Fibroblast of upper back skin (primary cell): ENCODE results near the gene GNB1.

Experiments
- DNase-seq: peaks from one replicate; pipeline ENCODE4 v3.0.0-alpha.2; 2013

The GNB1 gene

DNA sequence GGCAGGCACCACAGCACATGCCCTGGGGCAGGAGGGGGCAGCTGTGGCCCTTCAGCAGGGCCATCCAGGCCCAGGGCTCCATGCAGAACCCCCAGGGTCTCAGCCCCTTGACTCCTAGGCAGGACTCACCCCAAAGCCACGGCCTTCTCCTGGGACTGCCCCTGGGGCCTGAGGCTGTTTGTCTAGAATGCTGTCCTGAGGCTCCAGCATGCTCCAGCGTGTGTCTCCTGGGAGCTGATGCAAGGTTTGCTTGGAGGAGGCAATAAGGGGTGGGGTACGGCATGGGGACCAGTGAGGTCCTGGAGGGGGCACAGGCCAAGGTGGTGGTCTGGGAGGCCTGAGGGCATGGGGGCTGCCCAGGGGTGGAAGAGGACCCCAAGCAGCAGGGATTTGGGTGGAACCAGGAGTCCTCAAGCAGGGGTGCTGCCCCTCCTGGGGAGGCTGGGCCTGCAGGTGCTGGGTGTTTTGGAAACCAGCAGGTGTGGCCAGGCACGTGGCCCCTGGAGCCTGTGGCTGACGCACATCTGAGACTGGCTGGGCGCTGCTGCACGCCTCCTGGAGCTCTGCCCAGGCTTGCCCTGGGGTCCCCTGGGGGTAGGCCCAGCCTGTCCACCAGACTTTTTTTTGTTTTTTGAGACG is 16.3 kb upstream of the GNB1 start:
- peak; percentile 55 for DNase-seq

DNA sequence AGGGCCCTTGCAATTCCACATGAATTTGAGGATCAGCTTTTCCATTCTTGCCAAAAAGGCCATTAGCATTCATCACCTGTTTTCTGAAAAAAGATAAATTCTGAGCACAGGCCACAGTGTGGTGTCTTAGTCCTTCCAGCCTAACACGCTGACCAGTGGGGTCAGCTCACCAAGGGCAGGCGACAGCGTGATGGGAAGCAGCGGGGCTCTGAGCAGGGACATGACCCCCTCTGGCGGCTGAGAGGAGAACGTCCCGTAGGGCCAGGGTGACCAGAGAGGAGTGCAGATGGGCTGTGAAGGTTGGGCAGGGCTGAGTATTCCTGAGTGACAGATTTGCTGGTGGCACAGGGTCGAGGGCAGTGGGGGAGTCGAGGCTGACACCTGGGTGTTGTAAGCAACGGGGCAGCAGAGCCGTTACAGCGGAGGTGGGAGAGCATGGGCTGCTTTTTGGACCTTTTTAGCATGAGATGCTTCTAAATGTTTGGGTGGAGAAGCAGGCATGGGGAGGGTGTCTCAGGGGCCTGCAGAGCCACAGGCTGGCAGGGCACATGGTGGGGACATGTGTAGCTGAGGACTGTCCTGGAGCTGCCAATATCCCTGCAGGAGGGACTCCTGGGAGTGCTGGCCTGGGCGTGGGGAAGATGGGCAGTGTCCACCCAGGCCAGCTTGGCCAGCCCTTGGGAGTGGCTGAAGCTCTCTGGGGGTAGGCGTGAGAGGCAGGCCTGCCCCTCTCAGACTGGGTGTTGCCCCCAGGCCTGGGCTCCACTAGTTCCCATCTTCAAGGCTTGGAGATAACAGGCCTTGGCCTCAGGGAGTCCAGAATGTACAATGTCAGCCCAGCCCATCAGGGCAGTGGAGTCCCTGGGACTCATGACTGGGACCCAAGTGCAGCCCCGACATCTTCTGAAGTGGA is 15.6 kb upstream of the GNB1 start:
- peak; percentile 72 for DNase-seq

DNA sequence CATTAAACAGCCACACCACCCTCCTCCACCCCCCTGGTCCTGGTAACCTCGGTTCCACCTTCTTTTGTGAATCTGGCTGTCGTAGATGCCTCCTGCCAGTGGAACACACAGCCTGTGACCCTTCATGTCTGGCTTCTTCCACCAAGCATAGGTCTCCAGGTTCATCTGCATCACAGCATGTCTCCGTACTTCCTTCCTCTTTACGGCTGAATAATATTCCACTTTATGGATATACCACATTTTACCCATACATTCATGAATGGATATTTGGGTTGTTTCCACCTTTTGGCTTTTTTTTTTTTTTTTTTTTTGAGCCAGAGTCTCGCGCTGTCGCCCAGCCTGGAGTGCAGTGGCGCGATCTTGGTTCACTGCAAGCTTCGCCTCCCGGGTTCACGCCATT is 12.3 kb upstream of the GNB1 start:
- DNase-seq, result no peak

DNA sequence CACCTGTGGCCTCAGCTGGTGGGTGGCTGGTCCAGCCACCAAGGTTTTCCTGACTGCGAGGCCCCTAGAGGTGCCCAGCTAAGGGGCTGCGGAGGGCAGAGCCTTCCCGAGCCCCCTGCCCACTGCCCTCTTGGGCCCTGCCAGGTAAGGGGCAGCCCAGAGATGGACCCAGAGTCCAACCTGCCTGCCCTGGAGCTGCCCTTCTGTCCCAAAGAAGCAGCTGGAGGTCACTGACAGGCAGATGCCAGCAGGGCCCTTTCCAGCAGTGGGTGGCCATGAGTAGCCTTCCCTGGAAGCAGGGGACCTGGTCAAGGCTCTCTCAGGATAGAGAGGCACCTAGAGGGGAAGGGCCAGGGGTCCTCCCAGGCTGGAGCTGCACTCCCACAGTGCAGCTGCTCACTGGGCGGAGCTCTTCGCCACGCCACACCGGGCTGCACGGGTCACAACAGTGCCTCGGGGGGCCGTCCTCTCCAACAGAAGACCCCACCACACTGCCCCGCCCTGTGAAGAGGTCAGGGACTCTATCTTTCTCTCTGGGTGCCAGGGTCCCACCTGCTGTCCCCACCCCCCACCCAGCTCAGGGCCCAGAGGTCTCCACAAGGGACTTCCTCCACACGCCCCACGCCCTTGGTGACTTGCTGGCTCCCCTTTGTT is 10.9 kb upstream of the GNB1 start:
- no peak for DNase-seq

DNA sequence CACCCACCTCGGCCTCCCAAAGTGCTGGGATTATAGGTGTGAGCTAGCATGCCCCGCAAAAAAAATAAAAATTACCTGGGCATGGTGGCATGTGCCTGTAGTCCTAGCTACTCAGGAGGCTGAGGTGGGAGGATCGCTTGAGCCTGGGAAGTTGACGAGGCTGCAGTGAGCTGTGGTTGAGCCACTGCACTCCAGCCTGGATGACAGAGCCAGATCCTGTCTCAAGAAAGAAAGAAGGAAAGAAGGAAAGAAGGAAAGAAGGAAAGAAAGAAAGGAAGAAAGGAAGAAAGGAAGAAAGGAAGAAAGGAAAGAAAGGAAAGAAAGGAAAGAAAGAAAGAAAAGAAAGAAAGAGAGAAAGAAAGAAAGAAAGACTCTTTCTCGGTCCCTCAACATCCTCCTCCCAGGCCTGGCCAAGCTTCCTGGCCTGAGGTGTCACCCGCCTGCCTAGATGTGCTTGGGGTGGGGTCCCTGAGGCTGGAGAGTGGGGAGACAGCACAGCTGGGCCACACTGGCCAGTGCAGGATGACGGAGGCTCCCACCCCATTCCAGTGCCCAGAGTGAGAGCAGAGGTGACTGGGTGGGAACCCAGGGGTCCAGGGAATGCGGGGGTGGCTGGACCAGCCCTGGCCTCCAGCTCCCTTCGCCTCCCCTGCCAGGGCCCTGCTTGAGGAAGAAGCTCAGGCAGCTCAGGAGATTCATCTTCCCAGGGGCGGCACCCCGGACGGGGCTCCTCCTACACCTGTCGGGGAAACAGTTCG is 10.2 kb upstream of the GNB1 start:
- DNase-seq, result no peak

DNA sequence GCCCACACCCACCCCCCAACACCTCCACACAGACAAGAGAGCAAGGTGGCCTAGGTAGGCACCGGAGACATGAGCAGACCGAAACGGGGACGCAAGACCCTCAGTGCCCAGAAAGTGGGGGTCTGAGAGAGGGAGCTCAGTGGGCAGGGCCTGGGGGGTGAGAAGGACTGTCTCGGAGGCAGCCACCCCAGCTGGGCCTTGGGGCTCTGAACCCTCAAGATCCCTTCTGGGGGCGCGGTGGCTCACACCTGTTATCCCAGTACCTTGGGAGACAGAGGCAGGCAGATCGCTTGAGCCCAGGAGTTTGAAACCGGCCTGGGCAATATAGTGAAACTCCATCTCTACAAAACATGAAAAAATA is 9.1 kb upstream of the GNB1 start:
- DNase-seq, result no peak

DNA sequence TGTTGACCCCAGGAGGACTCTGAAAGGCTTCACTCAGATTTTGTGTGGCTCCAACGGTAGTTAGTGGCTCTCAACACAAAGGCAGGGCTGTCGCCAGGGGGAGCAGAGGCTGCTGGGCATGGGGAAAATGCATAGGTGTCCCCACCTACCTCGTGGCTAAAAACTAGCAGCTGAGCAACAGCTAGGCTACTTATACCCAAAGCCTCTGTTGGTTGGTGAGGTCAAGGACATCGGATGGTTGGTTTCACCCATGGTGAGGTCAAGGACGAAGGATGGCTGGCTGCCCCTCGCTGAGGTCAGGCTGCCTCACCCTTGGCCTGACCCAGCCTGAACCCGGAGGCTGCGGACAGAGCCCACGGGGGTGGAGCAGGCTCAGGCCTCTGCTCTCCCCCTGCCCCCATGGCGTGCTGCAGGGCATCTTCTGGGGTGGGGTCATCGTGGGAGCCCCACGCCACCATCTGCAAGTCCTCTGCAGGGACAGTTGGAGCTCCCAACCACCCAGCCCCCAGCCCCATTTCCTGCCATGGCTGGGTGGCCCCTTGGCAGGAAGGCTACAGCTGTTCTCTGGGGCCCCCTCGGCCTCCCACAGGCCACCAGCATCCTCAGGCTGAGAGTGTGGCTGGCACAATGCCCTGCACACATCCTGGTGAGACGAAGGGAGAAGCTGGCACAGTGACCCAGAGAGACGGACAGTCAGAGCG is 8.5 kb upstream of the GNB1 start:
- no peak for DNase-seq

DNA sequence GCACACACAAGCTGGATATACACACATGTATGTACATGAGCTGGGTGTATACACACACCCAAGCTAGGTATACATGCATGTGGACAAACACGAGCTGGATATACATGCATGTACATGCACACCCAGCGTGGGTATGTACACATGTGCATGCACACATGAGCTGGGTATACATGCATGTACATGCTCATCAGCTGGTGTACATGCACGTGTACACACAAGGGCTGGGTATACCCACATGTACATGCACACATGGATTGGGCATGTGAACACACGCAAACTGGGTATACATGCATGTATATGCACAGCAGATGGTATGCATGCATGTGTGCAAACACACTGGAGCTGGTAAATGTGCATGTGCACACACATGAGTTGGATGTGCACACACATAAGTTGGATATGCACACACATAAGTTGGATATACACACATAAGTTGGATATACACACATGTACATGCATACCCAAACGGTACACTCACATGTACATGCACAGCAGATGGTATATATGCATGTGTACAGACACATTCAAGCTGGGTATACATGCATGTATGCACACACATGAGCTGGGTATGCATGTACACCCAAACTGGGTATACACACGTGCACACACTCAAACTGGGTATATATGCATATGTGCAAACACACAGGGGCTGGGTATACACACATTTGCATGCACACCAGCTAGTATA is 7.5 kb upstream of the GNB1 start:
- DNase-seq, result no peak

DNA sequence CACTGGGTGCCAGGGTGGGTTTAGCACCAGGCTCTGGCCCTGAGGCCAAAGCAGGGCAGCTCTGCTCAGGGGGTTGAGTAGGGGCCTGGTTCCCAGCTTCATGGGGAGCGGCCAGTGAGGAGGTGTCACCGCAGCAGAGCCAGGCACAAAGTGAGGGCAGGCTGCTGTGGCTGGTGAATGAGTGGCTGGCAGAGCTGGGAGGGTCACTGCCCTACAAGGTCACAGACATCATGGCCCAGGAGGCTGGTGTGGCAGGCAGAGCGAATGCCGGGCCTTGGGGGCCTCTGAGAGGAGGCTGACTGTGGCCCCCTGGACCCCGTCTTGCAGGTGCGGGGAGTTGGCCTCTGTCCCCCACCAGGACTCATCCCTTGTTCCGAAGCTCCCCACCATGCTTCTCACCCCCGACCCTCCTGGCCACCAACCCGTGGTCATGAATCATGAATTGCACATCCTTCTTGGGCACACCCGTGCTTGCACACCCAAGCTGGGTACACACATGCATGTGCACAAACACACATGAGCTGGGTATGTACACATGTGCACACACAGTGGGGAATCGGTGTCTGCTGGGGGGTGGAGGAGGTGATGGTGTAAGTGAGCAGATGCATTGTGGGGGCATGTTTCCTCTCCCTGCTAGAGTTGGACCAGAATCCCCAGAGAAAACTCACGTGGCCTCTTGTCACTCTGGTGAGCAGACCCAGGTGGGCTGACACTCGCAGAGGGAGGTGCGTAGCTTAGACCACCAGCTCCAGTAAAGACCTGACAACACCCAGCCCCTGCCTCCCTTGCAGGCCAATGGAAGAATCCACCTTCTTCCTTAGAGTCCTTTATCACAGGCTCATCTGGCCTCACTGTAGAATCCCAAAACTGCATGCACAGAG is 4.8 kb upstream of the GNB1 start:
- DNase-seq, result no peak

DNA sequence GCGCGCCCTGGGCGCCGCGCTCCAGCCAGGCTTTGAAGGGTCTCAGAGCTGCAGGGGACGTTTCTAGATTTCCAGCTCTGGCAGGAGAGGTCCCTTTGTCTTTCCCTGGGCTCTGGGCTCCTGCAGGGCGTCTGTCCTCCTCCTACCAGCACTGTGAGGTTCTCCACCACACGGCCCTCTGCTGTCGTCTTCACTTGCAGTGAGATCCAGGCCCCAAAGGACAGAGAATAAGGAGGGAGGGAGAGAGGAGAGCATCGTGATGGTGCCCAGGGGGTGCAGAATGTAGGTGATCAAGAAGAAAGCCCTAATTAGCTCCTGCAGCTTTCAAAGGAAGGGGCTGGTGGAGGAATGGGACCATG is 4.2 kb upstream of the GNB1 start:
- no peak for DNase-seq

DNA sequence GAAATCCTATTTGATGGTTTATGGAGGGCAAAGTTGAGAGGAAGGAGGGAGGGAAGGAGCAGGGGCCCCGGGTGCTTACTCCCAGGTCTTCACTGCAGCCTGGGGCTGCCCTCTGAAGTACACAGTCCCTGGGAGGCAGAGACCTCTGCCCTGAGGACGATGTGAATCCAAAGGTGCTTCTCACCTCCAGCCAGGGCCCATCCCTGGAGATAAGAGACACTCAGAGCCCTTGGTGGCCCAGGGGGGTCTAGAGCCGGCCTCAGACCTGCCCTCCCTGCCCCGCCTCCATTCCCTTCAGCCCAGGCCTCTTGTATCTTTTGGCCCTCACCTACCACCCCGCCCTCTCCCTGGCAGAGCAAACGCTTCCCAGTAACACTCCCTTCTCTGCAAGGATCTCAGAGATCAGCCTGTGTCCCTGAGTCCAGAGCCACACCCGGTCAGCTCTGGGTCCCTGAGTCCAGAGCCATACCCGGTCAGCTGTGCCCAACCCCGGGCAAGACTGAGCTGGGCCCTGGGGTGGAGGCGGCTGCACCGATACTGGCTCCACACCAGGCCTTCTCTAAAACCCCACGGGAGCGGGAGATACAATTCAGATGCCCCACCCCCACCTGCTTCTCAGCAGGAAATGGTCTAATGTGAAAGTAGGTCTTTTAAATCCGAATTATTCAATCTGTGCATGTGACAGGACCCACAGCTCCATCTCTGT is 3.6 kb upstream of the GNB1 start:
- no peak for DNase-seq

DNA sequence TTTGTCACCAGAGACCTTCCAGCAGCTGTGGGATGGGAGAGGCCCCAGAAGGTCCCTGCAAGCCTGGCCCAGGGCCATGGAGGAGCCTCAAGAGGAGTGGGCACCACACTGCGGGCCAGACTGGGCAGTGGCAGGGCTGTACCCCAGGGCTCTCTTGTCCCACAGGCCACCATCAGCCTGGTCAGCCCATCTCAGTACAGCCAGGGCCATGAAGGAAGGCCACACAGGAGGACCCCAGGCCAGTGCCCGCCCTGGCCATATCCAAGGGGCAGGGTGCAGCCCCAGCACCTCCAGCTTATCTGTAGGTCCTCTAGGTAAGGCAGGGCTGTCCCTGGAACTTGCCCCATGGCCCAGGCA is 3.1 kb upstream of the GNB1 start:
- no peak for DNase-seq

DNA sequence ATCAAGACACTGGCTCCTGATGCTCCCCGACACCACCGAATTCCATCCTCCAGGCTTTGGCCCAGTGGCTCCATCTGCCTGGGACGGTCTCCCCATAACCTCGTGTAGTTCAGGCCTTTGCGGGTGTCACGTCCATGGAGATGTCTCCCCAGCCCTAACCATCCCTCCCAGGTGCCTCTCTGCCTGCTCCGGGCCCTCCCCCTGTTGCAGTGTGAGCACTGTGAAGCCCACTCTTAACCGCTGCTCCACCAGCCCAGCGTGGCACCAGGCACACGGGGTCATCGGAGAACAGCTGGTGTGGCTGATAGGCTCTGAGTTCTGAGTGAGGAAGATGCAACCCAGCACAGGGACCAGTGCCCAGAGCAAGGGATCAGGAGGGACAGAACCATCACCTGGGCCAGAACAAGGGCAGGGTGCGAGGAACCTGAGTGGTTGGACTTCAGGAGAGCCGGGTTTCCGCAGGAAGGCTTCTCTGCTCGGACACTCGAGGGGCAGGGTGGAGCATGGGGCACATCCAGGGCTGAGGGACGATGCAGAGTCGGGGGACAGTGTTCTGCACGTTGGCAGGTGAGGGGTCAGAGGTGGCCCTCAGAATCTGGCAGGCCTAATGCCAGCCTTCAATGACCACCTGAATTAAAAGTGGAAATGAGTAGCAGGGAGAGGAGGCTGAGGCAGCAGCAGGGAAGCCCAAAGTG is 2.6 kb upstream of the GNB1 start:
- no peak for DNase-seq

DNA sequence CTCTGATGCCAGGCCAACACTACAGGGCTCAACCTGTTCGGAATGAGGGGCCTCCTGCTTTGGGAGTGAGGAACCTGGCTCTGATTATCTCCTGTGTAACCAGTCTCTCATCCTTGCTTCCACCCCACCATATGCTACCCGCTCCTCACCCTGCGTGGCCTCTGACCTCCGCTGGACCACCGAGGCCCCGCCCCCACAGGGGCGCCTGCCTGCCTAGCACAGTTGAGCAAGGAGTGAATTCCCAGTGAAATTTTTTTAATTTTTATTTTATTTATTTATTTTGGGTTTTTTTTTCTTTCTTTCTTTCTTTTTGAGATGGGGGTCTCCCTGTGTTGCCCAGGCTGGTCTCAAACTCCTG is 1.9 kb upstream of the GNB1 start:
- no peak for DNase-seq

DNA sequence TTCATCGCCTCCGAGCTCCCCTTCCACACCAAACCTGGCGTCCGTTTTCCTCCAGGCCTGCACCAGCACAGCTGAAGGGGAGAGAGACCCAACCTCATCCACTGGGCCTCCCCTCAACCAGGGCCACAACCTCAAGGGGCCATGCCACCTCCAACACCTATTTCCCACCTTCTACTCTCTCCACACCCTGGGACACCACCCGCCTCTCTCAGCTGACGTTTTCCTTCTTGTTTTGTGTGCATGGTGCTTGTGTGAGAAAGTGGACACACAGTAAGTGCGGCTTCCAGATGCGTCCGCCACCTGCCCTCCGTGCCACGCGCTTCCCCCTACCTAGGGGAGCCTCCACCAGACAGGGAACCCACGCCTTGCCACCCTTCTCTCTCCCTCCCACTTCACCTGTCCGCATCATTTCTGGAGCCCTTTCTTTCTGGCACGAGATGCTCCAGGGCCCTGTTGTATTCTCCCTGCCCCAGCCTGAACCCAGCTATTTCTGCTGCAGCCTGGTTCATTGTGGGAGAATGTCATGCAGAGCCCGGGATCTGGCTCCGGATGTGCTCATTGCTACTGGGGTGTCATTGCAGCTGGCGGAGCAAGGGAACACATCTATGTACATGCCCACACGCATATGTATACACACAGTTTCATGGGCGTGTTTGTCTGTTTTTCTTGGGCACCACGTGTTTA is 1.3 kb upstream of the GNB1 start:
- no peak for DNase-seq

DNA sequence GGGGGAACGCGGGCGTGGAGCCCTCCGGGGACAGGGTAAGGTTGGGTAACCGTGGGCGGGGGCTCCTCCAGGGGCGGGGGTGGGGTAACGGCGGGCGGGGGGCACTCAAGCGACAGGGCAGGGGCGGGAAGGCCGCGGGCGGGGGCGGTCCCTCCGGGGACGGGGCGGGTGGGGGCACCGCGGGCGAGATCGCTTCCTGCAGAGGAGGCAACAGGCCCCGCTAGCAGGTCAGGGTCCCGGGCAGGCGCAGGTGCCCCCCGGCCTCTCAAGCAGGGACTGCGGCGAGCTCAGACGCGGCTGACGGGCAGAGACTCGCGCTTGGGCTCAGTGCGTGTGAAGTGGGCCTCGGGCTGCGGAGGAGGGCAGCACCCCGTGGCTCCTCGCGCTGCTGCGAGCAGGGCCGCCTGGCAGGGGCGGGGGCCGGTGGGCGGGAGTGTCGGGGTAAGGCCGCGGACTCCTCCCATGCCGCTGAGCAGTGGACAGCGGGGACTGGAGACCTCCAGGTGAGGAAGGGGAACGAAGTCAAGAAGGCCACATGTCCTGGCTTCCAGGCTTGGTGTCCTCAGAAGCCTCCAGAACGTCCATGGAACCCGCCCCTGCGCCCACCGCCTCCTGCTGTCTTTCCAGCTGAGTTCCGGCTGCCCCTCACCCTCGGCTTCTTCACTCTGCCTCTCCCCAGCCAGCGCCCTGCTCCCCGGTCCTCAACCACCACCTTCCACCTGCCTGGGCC is 627 bp upstream of the GNB1 start:
- peak; percentile 55 for DNase-seq

DNA sequence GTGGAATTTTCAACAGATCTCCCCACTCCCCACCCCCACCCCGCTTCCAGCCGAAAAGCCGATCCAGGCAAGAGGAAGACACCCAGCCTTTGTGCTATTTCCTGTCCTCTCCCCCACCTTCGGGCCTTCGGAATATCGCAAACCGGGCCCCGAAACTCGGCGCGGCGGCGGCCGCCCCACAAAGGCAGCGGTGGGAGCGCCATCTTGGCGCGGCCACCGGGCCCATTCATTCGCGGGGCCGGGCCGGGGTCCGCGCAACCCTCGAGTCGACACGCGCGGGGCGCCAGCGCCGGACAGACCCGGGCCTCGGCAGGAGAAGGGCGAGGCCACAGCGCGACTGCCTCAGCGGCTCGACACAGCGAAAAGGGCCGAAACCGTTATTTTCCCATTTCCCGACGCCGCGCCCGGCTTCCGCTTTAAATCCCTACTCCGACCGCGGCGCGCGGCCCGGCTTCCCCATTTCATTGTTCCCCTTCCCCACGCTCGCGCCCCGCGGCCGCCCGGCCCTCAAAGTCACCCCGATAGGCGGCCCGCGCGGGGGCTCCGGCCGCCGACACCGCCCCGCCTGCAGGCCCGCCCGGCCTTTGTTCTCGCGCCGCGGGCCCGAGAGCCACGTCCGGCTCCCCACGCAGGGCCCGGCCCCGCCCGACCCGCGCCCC is 911 bp downstream of the GNB1 start:
- peak; percentile 57 for DNase-seq

DNA sequence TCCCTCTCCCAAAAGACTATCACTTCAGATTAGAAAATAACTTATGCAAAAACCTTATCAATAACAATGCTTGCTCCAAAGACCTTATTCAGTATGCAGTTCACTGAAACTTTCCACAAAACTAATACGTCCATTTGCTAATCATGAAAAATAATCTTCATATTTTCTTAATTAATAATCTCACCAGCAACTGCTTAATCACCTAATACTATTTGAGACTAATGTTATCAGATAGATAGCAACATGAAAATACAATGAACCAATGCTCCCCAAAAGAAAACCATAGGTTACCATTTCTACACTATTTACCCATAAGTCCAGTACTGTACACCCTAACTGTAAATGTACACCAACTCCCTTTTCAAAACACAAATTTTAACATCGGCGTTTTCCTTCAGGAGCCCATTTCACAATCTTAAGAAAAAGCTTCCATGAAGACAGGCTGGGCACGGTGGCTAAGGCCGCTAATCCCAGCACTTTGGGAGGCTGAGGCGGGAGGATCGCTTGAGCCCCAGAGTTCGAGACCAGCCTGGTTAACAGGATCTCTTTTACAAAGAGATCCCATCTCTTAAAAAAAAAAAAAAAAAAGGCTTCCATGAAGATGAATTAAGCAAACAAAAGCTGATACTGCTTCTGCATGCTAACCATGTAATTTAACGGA is 1.7 kb downstream of the GNB1 start:
- DNase-seq, result no peak
